ENCODE results near the gene PSME4. TPM values are rescaled to one million over a fixed set of nuclear protein-coding genes. Genes with fewer than 3 reads are reported as not detected.
A peak's percentile ranks its signal among the peaks of the same experiment; 100 is the strongest.
"Not testable (repeated sequence)": the region's sequence is repeated elsewhere in the genome, so short reads cannot be mapped to it uniquely, and the experiment has no call there.

PSME4 gene
- total RNA-seq, 4 donors from 2014 or later = 28.5 to 44.8 (median 32.4) TPM

GRCh38 chr2:53969285-53969967 lies 1.4 kb downstream of the PSME4 start:
- intact Hi-C loops (cut with DNase I; ENCODE audit: low total_unique reads) (loop anchor here (10.0 kb wide), 1 partner anchor 145 kb away; the partner anchor contains the start of gene ACYP2), in situ Hi-C loops (cut with MboI; ENCODE audit: low pct_ligation_motif_present in 1 of 4, low pct_unique_long_range_greater_than_20kb in 1 of 4, low sequenced_read_pairs in 3 of 4) (no loop called here)
- no peak for TF ChIP-seq EP300 (IDR thresholded peaks at IDR 0.05; ENCODE audit: low read depth)
- TF ChIP-seq POLR2AphosphoS5 (IDR thresholded peaks at IDR 0.05) = peak in 2 of 3 donors; percentile 38 to 59
- Histone ChIP-seq H3K27ac (peak overlapping the region; percentile 97 to 100 (median 98)), H3K9me3 (no peaks in the 10 kb centered on the region), H3K27me3 (no peaks in the 10 kb centered on the region), H3K4me3 (peak overlapping the region; percentile 81 to 99 (median 91)), H3K36me3 (peaks cover 0 to 3% (median 0%) of the 10 kb centered on the region in 4 donors), H3K4me1 (peaks cover 5 to 59% (median 19%) of the 10 kb centered on the region in 4 donors)
- WGBS, 2 donors (ENCODE audit: low coverage in 1 of 2) = 0 to 2% methylated on average over 6 of the region's 6 CpGs
- no peak for DNase-seq

- no peak for DNase-seq
- H3K4me3 ChIP-seq = no peak overlapping the region
- intact Hi-C loops (cut with DNase I; ENCODE audit: low total_unique reads) = loop anchor here (10.0 kb wide), 1 partner anchor 150 kb away; the partner anchor contains the start of gene ACYP2
- H3K4me1 ChIP-seq = peaks cover 0 to 70% (median 31%) of the 10 kb centered on the region in 4 donors
- H3K36me3 ChIP-seq = no peaks in the 10 kb centered on the region
- 91 to 95% methylated on average over 11 of the region's 11 CpGs for WGBS, 2 donors (ENCODE audit: low coverage in 1 of 2)
- H3K27me3 ChIP-seq = no peaks in the 10 kb centered on the region
- no peak overlapping the region for H3K27ac ChIP-seq
- no peaks in the 10 kb centered on the region for H3K9me3 ChIP-seq
- no peak for TF ChIP-seq EP300 (IDR thresholded peaks at IDR 0.05; ENCODE audit: low read depth)
- no peak for TF ChIP-seq POLR2A (IDR thresholded peaks at IDR 0.05)
- no peak for TF ChIP-seq POLR2AphosphoS5 (IDR thresholded peaks at IDR 0.05)
- no peak for TF ChIP-seq CTCF (IDR thresholded peaks at IDR 0.05)
- in situ Hi-C loops (cut with MboI; ENCODE audit: low pct_ligation_motif_present in 1 of 4, low pct_unique_long_range_greater_than_20kb in 1 of 4, low sequenced_read_pairs in 3 of 4) = no loop called here
Measured at GRCh38 chr2:53964987-53965687, 5.7 kb downstream of the PSME4 start.

GRCh38 chr2:53964257-53964952 lies 6.4 kb downstream of the PSME4 start:
- Histone ChIP-seq H3K27me3 (no peaks in the 10 kb centered on the region), H3K4me1 (peaks cover 0 to 67% (median 31%) of the 10 kb centered on the region in 4 donors), H3K9me3 (no peaks in the 10 kb centered on the region), H3K4me3 (no peak overlapping the region), H3K27ac (no peak overlapping the region), H3K36me3 (no peaks in the 10 kb centered on the region)
- intact Hi-C loops (cut with DNase I; ENCODE audit: low total_unique reads) = loop anchor here (10.0 kb wide), 1 partner anchor 150 kb away; the partner anchor contains the start of gene ACYP2
- WGBS, 2 donors (ENCODE audit: low coverage in 1 of 2) = 42 to 56% methylated on average over 2 of the region's 2 CpGs
- in situ Hi-C loops (cut with MboI; ENCODE audit: low pct_ligation_motif_present in 1 of 4, low pct_unique_long_range_greater_than_20kb in 1 of 4, low sequenced_read_pairs in 3 of 4) = no loop called here
- TF ChIP-seq POLR2A (IDR thresholded peaks at IDR 0.05) (no peak), POLR2AphosphoS5 (IDR thresholded peaks at IDR 0.05) (no peak), EP300 (IDR thresholded peaks at IDR 0.05; ENCODE audit: low read depth) (no peak), CTCF (IDR thresholded peaks at IDR 0.05) (no peak)
- DNase-seq = no peak

- H3K4me3 ChIP-seq; H3K27me3 ChIP-seq; DNase-seq; in situ Hi-C loops (cut with MboI; ENCODE audit: low pct_ligation_motif_present in 1 of 4, low pct_unique_long_range_greater_than_20kb in 1 of 4, low sequenced_read_pairs in 3 of 4); H3K36me3 ChIP-seq; H3K9me3 ChIP-seq: not testable (repeated sequence)
- WGBS, 2 donors (ENCODE audit: low coverage in 1 of 2) = 64 to 68% methylated on average over 10 of the region's 10 CpGs
- peaks cover 0 to 40% (median 18%) of the 10 kb centered on the region in 4 donors for H3K4me1 ChIP-seq
- intact Hi-C loops (cut with DNase I; ENCODE audit: low total_unique reads) = loop anchor here (10.0 kb wide), 1 partner anchor 153 kb away; the partner anchor contains the start of gene ACYP2
- H3K27ac ChIP-seq = peak overlapping the region in 2 of 4 donors; percentile 36
Measured at GRCh38 chr2:53961478-53962216, 9.1 kb downstream of the PSME4 start.
